ENCODE results near the gene ARHGAP1.

Gene ARHGAP1

DNA sequence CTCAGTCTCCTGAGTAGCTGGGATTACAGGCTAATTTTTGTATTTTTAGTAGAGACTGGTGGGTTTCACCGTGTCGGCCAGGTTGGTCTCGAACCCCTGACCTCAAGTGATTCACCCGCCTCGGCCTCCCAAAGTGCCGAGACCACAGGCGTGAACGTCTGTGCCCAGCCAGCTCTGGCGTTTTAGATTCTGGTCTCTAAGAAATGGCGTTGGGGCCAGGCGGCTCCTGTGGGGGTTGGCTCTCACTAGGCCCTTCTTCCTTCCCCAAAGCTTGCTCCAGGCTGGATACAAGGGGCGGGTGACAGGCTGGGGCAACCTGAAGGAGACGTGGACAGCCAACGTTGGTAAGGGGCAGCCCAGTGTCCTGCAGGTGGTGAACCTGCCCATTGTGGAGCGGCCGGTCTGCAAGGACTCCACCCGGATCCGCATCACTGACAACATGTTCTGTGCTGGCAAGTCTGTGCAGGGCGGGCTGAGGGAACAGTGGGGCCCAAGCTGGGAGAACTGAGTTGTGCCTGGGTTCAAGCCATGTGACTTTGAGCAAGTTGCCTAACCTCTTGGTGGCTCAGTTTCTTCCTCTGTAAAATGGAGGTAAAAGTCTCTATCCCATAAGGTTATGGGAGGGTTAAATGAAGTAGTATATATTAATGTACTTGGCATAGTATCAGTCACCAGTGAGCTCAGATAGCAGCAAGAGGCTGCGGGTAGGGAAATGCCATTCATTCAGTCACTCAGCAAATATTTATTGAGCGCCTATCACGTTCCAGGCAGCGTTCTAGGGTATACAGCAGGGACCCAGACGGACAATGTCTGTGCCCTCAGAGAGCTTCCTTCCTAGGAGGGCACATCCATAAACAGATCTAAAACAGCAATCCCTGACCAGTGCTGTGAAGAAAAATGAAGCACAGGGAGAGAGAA is 28.9 kb upstream of the ARHGAP1 start:
- DNase-seq (ENCODE audit: extremely low read depth, low read depth): no peak
- TF ChIP-seq, protein P1, sequence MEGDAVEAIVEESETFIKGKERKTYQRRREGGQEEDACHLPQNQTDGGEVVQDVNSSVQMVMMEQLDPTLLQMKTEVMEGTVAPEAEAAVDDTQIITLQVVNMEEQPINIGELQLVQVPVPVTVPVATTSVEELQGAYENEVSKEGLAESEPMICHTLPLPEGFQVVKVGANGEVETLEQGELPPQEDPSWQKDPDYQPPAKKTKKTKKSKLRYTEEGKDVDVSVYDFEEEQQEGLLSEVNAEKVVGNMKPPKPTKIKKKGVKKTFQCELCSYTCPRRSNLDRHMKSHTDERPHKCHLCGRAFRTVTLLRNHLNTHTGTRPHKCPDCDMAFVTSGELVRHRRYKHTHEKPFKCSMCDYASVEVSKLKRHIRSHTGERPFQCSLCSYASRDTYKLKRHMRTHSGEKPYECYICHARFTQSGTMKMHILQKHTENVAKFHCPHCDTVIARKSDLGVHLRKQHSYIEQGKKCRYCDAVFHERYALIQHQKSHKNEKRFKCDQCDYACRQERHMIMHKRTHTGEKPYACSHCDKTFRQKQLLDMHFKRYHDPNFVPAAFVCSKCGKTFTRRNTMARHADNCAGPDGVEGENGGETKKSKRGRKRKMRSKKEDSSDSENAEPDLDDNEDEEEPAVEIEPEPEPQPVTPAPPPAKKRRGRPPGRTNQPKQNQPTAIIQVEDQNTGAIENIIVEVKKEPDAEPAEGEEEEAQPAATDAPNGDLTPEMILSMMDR (IDR thresholded peaks at IDR 0.05; ENCODE audit: low read depth, low read length): no peak

DNA sequence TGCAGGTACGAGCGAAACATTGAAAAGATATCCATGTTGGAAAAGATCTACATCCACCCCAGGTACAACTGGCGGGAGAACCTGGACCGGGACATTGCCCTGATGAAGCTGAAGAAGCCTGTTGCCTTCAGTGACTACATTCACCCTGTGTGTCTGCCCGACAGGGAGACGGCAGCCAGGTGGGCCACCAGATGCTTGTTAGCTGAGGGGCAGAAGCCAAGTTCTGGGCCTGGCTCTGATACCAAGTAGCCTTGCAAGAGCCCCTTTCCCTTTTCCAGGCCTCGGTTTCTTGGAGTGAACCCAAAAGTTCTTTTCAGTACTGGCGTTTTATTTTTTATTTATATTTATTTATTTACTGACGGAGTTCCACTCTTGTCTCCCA is 28.2 kb upstream of the ARHGAP1 start:
- DNase-seq (ENCODE audit: extremely low read depth, low read depth): no peak
- TF ChIP-seq, protein P1 (IDR thresholded peaks at IDR 0.05; ENCODE audit: low read depth, low read length): no peak

DNA sequence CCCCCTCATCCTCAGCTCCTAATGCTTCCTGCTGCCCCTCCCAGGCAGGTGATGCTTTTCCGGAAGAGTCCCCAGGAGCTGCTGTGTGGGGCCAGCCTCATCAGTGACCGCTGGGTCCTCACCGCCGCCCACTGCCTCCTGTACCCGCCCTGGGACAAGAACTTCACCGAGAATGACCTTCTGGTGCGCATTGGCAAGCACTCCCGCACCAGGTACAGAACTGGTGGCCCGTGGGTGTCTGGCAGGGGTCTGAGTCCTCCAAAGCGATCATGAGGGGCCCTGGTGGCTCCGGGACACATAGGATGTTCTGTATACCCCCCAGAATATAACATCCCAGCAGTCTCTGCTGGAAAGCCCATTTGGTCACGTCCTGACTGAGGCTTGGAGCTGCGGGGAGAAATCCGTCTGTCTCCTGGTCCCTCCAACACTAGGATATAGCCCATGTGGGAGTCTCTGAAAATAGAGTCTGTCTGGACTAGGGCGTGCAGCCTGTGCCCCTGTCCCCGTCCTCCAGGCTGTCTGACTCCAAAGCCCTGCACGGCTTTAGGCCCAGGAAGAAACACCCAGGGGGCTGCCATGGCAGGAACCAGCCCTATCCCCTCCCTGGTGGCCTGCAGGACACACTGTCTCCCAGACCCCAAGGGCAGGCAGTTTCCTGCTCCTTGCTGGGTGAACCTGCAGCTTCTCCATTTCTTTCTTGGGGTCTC is 27.7 kb upstream of the ARHGAP1 start:
- TF ChIP-seq, protein P1 (IDR thresholded peaks at IDR 0.05; ENCODE audit: low read depth, low read length): no peak
- no peak for DNase-seq (ENCODE audit: extremely low read depth, low read depth)

DNA sequence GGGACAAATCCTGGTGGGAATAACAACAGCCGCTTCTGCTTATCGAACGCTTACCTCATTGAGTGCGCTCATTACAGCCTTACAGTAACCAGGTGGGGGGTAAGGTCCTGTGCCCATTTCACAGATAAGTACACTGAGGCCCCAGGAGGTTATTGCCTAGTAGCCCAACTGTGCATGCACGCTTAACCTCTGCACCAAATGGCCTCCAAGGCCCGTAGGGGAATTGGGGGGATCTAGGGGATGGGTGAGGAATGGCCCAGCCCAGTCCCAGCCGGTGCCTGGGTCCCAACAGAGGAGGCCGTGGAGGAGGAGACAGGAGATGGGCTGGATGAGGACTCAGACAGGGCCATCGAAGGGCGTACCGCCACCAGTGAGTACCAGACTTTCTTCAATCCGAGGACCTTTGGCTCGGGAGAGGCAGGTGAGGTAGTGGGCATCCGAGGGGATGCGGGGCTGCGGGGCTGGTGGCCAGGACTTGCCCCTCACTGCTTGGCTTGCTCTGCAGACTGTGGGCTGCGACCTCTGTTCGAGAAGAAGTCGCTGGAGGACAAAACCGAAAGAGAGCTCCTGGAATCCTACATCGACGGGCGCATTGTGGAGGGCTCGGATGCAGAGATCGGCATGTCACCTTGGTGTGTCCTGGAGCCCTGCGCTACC is 25.9 kb upstream of the ARHGAP1 start:
- no peak for DNase-seq (ENCODE audit: extremely low read depth, low read depth)
- TF ChIP-seq, protein P1 (IDR thresholded peaks at IDR 0.05; ENCODE audit: low read depth, low read length): no peak

DNA sequence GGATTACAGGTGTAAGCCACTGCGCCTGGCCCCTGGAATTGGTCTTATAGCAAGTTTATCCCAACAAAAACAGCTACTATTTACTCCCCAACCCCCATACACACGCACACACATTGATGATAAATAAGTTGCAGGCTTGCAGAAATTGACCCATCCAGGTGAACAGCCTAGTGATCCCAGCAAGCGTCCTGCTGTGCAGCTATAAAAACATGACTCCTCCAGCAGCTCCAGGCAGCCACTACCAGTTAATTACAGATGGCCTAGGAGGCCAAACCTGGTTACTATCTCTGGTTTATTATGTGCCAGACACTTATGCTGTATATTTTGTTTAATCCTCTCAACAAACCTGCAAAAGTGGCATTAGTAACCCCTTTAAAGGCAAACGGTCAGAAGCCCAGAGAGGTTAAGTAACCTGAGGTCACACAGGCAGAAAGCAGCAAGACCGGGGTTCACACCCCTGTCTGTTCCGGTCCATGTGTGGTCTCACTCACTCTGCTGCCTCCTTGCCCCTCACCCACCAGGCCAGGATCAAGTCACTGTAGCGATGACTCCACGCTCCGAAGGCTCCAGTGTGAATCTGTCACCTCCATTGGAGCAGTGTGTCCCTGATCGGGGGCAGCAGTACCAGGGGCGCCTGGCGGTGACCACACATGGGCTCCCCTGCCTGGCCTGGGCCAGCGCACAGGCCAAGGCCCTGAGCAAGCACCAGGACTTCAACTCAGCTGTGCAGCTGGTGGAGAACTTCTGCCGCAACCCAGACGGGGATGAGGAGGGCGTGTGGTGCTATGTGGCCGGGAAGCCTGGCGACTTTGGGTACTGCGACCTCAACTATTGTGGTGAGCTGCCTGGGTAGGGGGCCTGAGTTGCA is 25.2 kb upstream of the ARHGAP1 start:
- TF ChIP-seq, protein P1 (IDR thresholded peaks at IDR 0.05; ENCODE audit: low read depth, low read length): no peak
- no peak for DNase-seq (ENCODE audit: extremely low read depth, low read depth)

DNA sequence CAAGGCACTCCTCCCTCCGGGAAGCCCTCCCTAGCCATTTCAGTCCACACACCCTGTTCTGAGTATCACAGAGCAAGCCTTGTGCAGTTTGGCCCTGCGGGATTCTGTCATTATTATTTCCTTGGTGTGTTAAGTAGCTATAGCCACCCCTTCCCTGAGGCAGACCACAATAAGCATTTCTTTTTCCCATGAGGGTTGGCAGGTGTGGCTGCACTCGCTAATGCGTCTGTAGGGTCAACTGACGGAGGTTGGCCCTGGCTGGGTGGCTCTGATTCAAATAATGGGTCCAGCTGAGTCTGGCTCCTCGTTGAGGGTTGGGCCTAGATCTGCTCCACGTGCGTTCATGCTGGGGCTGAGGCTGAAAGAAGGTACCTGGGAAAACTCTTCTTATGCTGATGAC is 23.7 kb upstream of the ARHGAP1 start:
- TF ChIP-seq, protein P1 (IDR thresholded peaks at IDR 0.05; ENCODE audit: low read depth, low read length): no peak
- no peak for DNase-seq (ENCODE audit: extremely low read depth, low read depth)

Measured in AG09319 (cell line).